HG03097 (cell line): ENCODE results near the gene CAPN8.

ENCODE experiments used
- ATAC-seq: cut with Tn5 transposase; IDR thresholded peaks from one replicate; pipeline ENCODE4 v1.9.1; 2021; ENCODE audit not compliant: unreplicated experiment, low FRiP score

Gene CAPN8

DNA sequence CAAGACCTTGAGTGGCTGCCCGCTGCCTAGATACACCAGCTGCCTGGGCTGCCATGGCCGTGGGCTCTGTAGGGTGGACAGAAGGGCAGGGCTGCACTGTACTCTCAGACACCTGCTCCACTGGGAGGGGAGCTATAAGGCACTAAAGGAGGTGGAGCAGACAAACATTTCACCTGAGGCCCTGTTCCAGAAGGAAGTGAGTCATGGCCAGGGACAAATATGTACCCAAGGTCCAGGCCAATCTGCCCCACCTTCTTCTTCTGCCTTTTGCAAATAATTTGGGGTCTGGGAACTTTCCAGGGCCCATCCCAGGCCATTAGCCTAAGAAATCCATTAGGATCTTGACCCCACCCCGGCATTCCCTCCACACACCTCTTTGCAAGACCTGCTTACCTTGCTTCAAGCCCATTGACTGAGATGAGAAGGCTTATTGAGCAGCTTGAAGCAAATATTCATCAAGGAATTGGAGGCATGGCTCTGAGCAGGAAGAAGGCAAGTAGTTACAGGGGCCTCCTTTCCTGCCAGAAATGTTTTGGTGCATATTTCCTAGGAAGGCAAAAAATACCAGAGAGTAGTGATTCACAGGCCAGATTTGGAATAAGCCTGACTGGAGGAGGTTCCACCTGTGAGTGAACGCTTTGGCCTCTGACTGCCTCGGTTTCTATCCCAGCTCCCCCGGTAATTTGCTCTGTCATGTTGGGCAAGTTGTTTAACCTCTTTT, at the start of gene CAPN8:
Gene CAPN8, minus strand, starts transcription at position 110 of the 721 bp plus-strand sequence. Its CDS starts 55 bp downstream, at position 55.
- no peak for ATAC-seq

DNA sequence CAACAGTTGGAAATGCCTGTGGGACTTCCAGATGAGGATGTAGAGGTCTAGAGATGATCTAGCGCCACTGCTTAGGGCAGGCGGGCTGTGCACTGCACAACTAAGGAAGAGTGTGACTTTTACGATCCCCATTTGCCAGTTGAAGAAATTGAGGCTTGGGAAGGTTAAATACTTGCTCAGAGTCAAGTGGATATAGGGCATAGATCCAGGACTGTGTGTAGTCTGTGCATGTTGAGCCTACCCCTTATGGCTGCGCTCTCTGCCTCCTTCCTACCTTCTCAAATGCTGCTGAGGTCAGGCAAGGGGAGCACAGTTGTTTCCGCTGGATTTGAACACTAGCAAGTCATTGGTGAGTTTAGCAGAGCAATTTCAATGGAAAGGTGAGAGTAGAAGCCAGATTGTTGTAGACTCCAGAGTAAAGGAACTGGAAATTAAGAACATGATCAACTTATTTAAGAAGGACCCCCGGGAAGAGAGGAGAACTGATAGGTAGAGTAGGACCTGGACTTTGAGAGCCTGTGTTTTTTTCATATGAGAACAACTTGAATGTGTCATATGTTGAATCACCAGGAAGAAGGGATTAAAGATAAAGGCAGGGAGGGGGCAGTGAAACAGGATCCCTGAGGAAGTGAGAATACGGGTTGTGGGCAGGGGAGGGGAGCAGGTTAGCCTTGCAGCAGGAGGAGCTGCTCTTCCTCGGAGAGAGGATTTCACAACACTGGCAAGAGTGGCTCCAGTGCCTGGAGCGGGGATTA, 49.5 kb upstream of the CAPN8 start:
- ATAC-seq = no peak

DNA sequence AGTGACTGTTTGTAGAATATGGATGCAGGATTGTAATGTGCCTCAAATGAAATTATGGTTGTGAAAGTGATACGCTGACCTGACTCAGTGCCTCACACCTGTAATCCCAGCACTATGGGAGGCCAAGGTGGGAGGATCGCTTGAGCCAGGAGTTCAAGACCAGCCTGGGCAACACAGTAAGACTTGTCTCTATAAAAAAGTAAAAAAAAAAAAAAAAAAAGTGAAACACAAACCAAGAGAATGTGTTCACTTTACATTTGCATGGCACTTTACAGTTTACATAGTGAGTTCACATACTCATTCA, 48.9 kb upstream of the CAPN8 start:
- no peak for ATAC-seq

DNA sequence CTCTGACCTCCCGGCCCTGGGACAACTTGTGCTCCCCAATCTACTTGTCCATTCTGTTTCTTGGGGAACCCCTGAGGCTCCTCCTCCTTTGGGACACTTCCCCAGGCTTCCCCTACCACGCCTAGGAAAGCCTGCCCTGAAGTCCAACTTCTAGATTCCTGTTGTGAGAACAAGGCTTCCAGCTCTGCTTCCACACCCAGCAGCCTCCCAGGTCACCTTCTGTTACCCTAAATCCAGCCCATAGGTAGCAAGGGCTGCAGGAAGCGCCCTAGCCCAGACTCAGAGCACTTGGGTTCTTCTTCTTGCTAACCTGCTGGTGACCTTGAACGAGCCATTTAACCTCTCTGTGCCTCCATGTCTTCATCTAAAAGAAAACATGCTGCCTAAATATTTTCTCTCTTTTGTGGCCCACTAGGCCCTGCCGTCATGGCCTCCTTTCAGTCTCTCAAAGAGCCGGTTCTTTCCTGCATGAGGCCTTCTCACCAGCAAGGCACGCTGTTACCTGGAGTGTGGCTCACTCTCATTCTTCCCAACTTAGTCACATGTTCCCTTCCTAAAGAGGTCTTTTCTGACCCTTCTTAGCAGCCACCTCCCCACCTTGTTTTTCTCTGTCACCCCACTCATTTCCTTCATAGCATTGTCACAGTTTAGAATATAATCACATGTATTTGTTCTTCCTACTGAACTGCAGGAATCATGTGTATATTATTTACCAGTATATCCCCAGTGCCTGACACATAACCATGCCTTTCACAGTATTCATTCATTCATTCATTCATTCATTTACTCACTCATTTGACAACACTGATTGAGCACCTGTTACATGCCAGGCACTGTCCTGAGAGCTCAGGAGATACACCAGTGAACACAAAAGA, 48.3 kb upstream of the CAPN8 start:
- no peak for ATAC-seq

DNA sequence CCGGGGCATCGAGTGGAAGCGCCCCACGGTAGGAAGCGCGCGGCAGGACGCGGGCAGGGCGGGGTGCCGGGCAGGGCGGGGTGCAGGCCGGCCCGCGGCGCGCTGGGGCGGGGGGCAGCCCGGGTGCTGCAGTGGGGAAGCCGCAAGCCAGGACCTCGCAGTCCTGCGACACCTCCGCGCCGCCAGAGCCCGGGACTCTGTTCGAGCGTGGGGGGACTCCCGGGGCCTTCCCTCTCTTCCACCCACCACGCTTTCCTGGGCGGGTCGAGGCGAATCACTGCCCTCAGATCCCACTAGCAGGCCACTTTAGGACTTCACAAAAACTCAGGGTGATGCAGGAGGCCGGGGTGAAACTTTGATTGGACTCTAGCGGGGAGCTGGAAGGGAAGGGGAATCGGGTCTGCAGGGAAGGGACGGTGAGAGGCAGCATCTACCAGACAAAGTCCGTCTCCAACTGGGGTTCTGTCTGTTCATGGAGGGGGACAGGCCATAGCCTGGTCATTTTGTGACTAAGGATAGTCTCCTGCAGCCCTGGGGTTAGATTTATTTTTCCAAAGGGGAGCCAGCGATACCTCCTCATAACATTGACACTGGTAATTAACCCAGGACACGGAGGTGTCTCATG, 47.5 kb upstream of the CAPN8 start:
- peak; percentile 21 for ATAC-seq

DNA sequence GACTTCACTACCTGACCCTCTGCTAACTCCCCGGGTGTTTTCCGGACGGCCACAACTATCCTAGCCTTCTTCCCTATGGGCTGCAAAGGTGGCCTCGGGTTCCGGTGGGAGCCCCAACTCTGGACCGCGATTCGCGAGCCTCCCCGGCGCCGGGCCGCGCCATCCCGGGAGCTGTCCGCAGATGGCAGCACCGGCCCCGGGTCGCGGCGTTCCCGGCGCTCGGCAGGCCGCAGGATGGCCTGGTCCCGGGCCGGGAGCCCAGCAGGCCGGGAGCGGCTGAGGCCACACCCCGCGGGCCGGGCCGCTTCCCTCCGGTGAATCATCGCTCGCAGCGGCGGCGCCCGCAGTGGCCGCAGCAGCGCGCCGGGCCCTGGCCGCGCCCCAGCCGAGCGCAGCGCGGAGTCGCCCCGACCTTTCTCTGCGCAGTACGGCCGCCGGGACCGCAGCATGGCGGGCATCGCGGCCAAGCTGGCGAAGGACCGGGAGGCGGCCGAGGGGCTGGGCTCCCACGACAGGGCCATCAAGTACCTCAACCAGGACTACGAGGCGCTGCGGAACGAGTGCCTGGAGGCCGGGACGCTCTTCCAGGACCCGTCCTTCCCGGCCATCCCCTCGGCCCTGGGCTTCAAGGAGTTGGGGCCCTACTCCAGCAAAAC, 46.8 kb upstream of the CAPN8 start, which contains the start of gene CAPN2:
Gene CAPN2, plus strand, starts transcription at position 346 of the 656 bp plus-strand sequence. Its CDS starts 102 bp downstream, at position 448.
- ATAC-seq = peak; percentile 63

DNA sequence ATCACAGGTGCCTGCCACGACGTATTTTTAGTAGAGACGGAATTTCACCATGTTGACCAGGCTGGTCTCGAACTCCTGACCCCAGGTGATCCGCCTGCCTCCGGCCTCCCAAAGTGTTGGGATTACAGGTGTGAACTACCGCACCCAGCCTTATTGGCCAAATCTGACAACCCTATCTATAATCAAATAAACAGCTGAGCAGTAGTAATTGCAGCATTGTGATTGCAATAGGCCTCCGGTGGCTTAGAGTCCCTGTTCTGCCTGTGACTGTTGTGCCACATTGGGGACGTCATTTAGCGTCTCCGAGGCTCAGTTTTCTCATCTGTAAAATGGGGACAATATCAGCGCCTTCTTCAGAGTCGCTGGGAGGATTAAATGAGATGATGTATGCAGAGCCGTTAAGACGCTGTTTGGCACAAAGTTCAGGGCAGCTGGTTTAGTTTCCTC, 46.3 kb upstream of the CAPN8 start:
- no peak for ATAC-seq

DNA sequence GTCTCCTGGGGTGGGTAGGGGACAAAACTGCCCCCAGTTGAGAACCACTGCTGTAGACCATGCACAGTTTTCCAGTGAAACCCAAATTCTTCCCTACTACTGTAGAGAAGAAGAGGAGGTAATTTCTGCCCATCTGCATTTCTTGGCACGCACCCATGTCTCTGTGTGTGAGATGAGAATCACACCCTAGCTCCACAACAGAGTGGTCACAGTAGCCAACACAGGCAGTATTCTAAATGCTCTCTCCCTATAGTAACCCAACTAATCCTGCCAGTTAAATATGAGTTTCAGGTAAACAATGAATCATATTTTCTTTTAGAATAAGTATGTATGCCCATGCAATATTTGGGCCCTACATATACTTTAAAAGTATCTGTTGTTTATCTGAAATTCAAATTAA, 45.7 kb upstream of the CAPN8 start:
- ATAC-seq = no peak

DNA sequence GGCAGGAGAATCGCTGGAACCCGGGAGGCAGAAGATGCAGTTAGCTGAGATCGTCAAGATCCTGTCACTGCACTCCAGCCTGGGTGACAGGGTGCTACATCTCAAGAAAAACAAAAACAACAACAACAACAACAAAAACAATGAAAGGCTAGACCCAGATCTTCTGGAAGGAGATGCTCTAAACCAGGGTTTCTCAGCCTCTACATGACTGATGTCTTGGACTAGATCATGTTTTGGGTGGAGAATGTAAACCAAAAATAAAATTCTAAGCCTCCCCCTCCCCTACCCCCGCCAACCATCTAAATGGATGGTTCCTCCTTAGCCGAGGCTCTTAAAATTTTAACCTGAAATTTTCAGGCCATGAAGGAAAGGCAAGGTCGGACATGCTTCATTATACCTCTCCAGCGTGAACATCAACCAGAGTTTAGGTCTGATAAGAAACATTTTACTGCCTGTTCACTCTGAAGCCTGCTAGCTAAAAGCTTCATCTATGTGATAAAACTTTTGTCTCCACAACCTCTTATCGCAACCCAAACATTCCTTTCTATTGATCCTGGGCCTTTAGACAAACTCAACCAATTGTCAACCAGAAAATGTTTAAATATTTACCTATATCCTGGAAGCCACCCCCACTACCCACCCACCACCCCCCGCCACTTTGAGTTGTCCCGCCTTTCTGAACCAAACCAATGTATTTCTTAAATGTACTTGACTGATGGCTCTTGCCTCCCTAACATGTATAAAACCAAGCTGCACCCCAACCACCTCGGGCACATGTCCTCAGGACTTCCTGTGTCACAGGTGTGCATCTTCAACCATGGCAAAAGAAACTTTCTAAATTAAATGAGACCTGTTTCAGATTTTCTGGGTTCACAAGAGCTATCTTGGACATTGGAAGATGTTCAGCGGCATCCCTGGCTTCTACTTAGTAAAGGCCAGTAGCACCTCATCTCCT, 45.0 kb upstream of the CAPN8 start:
- no peak for ATAC-seq

DNA sequence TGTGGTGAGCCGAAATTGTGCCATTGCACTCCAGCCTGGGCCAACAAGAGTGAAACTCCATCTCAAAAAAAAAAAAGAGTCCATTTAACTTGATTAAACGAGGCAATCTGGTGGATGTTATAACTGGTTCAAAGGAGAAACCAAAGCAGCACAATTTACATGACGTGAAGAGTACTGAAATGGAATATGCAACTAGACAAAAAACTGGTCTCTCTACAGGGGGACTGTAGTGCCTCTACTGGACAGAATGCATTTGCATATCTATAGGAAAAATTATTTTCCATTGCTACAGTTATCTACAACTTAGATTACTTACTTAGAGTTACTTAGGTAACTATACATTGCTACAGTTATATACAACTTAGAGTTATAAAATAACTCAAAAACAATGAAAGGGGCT, 44.1 kb upstream of the CAPN8 start:
- ATAC-seq = no peak

DNA sequence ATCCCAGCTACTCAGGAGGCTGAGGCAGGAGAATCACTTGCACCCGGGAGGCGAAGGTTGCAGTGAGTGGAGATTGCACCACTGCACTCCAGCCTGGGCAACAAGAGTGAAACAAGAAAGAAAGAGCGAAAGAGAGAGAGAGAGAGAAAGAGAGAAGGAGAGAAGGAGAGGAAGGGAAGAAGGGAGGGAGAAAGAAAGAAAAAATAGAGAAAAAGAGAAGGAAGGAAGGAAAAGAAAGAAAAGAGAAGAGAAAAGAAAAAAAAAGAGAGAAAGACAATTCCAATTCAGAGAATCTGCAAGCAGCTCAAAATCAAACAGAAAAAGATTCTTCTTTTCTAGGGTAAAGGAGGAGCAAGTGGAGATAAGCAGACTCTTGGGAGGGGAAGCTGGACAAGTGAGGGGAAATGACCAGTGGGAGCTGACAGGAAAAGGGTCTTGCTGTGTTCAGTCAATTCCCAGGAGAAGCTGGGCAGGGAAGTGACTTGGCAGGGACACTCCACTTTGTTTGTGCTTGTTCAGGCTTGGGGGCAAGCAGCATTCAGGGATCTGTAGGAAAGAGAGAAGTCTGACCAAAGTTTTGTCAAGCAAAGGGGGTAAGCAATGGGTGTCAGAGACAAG, 43.3 kb upstream of the CAPN8 start:
- ATAC-seq = no peak

DNA sequence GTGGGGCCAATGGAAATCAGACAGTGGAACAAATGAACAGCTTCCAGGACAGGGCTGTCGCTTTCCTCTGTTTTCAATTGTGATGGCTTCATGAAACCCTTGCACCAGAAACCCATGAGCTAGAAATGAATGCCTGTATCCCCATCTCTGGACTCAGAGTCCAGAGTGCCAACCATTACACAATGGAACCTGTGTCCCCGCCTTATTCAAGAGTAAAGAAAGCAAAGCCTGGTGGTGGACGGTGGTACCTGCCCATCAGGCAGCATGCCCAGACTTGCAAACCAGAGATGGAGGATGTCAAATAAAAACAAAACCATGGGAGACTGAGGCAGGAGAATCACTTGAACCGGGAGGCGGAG, 42.5 kb upstream of the CAPN8 start:
- no peak for ATAC-seq

DNA sequence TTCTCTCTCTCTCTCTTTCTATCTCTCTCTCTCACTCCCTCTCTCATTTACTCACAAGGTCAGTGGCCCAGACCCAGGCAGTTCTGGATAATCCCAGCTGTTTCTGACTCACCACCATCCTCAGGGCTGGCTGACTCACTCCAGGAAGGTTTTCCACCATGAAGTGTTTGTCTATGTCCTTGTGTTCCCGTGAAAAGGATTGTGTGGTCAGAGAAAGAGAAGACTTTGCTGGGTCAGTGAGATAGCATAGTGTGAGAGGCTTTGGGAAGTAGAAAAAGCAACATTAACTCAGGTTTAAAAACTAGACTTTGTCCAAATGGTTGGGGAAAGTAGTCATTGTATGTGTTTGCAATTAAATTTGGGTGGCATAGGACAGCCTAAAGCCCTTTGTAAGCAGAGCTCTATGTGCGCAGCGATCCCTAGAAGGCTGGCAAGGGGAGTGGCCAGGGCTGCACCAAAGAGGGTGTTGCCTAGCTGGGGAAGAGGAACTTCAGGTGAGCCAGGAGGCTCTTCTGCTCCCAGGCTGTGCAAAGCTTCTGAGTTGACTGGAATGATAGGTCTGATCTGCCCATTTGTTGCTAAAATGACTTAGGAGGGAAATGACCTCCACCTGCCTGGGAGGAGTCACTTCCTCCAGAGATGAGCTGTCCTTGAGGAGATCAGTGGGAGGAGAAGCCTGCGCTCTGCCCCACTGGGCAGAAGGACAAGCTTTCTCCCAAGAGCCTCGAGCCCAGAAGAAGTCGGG, 41.9 kb upstream of the CAPN8 start:
- ATAC-seq = no peak

DNA sequence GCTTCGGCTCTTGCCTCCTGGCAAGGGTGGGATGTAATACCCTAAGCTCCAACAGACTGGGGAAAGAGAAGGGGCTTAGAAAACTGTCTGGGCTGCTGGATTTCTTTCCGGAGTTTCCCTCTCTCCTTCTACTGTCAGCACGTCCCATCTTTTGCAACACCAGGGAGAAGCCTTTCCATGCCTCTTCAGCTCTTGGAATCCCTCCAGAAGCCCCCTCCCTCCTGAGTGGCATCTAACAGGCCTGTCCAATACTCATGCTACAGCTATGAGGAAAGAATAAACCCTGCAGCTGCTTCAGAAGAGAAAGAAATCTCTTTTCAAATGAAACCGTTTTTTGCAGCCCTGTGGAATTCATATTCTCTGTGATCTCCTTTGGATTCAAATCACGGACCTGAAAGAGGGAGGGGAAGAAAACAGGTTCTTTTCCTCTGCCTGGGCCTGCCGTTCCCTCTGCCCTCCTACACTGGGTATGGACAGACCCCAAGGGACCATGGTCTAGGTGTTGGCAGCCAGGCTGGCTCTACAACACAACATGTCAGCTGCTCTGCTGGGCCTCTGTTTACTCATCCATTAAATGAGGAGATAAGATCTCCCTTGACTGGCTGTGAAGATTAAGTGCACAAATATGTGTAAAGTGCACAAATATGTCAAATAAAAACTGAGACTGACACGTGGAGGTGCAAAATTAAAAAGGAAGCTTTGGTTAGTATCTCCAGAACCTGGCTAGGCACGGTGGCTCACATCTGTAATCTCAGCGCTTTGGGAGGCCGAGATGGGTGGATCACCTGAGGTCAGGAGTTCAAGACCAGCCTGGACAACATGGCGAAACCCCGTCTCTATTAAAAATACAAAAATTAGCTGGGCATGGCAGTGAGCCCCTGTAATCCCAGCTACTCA, 40.8 kb upstream of the CAPN8 start:
- no peak for ATAC-seq

DNA sequence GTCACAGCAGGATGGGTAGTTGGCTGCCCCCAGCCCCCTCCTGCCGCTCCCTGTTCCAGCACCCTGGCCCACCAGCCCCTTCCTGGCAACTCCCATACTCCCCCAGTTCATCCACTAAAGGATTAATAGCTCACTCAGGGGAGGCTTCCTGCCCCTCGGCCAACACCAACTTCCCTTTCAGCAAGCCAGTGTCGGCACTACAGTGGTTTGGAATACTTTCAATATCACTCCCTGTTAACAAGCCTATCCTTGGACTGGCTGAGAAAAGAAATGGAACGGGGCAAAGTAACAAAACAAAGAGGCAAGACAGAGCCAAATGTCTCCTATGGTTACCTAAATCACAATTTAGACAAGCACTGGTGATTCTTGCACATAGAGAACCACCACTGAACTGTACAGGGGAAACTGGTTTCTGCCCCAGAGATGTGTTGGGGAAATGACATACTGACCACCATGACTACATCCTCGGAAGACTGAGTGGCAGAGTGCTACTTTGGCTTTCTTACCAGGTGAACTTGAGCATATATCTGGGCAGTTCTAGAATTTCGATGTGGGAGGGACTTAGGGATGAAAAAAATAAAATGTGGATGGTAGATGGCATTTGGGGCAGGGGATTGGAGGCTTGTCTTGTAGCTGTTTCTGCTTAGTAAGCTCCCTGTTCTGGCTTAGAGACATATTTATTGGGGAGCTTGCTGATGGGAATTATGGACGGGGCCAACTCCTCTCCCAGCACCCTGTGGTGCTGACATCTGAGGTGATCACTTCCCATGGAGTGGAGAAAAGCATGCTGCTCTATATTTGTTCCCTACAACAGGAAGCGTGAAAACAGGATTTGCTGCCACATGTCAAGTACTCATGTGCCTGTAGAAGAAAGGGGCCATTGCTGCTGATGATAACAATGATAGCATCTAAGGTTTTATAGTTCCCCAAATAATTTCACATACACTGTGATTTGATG, 39.7 kb upstream of the CAPN8 start:
- no peak for ATAC-seq

DNA sequence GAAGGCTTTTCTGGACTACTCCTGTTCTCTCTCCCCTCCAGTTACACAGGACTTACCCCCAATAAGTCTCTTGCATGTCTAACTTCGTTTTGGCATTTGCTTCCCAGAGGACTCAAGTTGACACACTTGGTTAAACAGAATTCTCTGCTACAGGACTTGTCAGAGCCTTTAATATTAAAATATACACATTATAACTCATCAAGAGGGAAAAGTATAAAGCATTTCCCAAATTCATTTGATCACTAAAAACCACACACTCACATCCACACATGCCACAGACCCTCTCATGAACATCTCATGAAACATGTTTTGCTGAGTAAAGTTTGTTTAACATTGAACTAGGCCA, 38.1 kb upstream of the CAPN8 start:
- ATAC-seq = no peak
